K562 (cell line): ENCODE measurements around the gene CHD6.

Experiments
- DIDO1 ChIP-seq: fragments of 450-650 bp; IDR thresholded peaks from 2 replicates; pipeline ENCODE4 v1.6.1; 2016; ENCODE audit warnings: low read depth, missing biosample characterization, missing genetic modification characterization
- JUND ChIP-seq, 2 experiments: IDR thresholded peaks; 2 replicates in 1 of 2; 3 replicates in 1 of 2; pipeline ENCODE4 v1.6.1; 2011; ENCODE audit warnings: borderline replicate concordance in 2 of 2, low read depth in 2 of 2, low read length in 2 of 2, improper control_type of control experiment in 1 of 2, missing biosample characterization in 1 of 2, missing genetic modification characterization in 1 of 2, missing genetic modification reagents in 1 of 2
- UBTF ChIP-seq, 2 experiments: IDR thresholded peaks; 2 replicates each; pipeline ENCODE4 v1.6.1; 2012; ENCODE audit warnings: improper control_type of control experiment in 2 of 2, low read depth in 2 of 2, low read length in 2 of 2, borderline replicate concordance in 1 of 2

- no peak for TF ChIP-seq UBTF (IDR thresholded peaks at IDR 0.05; ENCODE audit: borderline replicate concordance in 1 of 2, low read depth in 2 of 2, low read length in 2 of 2)
- no peak for TF ChIP-seq JUND (IDR thresholded peaks at IDR 0.05; ENCODE audit: borderline replicate concordance, low read depth, low read length)
- no peak for TF ChIP-seq JUND (tag; IDR thresholded peaks at IDR 0.05; ENCODE audit: borderline replicate concordance, low read depth, low read length)
- no peak for TF ChIP-seq DIDO1 (tag)
These were observed 254.6 kb downstream of the CHD6 start for GRCh38 chr20:41363601-41364000.
